Measurements from ENCODE around the gene NUP98.
"Not testable (repeated sequence)": the region's sequence is repeated elsewhere in the genome, so short reads cannot be mapped to it uniquely, and the experiment has no call there.

The NUP98 gene

DNA sequence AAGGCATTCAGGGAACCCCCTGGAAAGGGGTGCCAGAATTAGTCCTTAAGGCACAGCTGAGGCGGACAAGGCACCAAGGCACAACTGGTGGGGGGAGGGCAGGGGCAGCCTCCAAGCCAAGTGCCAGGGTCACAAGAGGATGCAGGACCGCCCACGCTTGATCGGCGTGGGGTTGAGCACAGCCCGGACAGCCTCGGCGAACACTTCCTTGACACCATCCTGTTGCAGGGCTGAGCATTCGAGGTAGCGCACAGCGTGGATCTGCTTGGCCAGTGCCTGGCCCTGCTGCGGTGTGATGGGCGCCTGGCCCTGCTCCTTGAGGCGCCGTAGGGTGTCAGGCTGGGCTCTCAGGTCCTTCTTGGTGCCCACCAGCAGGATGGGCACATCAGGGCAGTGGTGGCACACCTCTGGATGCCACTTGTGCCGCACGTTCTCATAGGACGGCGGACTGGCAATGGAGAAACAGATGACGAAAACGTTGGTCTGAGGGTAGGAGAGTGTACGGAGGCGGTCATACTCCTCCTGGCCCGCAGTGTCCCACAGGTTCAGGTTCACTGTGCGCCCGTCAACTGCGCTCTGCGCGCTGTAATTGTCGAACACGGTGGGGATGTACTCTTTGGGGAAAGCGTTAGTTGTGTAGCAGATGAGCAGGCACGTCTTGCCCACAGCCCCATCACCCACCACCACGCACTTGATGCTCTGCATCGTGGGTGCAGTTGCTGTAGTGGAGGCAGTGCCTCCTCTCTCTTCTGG lies 30.3 kb upstream of the NUP98 start:
- DNase-seq, result peak in 11 of 51 donors; percentile 24 to 59 (median 34)

DNA sequence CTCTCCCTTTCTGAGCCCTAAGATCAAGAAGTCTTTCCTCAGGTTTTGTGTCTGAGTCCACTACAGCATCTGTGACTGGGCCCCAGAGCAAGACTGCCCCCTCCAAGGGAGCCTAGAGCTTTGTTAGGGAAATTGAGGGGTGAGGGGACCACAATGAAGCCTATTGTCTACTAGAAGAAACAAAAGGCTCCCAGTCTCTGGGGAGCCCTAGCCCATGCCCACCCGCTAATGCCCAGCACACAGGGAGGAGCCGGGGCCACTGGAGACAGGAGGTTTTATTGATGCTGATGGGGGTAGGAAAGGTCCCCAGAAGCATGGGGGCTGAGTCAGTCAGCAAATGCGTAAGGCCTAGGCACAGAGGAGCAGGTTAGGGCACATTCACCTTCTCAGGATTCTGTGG lies 29.4 kb upstream of the NUP98 start:
- peak in 34 of 51 donors; percentile 24 to 90 (median 71) for DNase-seq

DNA sequence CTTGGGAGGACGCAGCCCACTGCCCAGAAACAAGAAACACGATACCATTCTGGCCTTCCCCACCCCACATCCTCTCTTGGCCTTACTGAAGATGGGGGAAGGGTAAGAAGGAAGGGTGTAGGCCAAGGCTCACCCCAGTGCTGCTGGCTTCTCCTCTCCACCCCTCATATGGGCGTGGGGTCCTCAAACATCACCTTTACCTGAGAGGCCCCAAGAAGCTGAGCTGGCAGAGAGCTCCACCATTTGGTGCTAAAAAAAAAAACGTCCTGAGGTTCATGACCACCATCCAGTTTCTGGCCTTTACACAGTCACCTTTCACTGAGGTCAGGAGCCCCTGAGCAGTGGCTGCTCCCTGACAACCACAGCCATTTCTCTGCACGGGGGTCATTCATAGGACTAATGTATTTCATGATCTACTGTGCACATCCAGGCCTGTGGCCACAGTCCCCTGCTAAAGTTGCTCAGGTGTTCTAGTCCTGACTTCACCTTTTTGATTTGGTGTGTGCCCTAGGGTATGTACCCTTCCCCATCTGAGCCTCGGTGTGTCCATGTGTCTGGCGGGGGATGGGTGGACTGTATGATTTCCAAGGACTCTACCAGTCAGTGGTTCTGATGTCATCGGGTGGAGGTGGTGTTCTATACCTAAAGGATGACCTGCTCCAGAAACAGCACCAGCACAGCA lies 28.3 kb upstream of the NUP98 start:
- DNase-seq, result peak in 1 of 51 donors; percentile 19

DNA sequence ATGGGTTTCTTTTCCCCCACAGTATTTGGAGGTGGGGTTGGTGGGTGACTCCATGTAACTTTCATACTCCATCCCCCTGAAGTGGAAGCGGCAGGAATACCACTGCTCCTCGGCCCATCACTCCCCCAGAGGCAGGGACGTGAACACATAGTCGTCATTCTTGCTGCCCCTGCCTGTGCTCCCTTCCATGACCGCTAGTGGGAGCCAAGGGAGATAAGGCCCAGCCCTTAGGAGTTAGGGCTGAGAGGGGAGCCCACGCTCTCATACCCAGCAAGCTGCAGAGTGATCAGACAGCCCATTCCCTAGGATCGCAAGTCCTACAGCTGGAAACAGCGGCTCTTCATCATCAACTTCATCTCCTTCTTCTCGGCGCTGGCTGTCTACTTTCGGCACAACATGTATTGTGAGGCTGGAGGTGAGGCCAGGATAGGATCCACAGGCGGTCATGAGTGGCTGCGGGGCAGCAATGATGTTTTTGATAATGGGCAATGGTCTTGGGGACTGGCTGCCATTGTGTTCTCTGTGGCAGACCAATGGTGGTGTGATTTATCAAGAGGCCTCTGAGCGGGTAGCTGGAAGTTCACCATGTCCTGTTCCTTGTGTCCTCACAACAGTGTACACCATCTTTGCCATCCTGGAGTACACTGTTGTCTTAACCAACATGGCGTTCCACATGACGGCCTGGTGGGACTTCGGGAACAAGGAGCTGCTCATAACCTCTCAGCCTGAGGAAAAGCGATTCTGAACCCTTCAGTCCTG lies 27.5 kb upstream of the NUP98 start:
- DNase-seq, result peak in 27 of 51 donors; percentile 8 to 77 (median 52)

DNA sequence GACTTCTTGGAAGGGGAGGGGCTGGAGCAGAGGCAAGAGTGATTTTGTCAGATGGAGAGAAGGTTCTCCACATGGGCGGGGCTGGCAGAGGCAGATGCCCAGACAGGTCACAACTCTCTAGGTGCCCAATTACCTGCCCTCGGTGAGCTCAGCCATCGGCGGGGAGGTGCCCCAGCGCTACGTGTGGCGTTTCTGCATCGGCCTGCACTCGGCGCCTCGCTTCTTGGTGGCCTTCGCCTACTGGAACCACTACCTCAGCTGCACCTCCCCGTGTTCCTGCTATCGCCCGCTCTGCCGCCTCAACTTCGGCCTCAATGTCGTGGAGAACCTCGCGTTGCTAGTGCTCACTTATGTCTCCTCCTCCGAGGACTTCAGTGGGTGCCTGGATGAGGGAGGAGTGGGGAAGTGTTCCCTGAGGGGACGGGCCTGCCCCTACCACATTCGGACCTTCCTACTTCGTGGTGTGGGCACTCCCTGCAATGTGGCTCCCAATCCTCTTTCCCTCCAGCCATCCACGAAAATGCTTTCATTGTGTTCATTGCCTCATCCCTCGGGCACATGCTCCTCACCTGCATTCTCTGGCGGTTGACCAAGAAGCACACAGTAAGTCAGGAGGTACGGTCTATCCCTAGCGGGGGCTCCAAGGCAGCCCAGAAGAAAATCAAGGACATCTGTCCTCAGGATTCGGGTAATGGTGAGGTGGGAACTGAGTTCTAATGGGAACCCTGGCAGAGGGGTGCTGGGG lies 26.6 kb upstream of the NUP98 start:
- no peak for DNase-seq

DNA sequence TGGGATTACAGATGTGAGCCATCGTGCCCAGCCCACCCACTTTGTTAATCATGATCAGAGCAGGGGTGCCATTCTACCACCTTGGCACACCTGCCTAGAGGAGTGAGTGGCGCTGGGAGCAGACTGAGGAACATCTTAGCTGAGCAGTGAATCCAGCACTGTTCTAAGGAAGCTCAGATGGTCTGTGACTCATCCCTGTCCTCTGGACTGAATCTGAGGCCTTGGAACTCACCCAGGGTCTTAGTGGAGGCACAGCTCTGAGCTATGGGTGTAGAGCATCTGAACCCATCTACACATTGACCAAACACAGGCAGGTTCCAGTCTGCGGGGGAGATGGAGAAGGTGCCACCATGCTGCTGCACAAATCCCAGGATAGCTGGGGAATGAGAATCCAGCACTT lies 25.9 kb upstream of the NUP98 start:
- DNase-seq, result no peak

DNA sequence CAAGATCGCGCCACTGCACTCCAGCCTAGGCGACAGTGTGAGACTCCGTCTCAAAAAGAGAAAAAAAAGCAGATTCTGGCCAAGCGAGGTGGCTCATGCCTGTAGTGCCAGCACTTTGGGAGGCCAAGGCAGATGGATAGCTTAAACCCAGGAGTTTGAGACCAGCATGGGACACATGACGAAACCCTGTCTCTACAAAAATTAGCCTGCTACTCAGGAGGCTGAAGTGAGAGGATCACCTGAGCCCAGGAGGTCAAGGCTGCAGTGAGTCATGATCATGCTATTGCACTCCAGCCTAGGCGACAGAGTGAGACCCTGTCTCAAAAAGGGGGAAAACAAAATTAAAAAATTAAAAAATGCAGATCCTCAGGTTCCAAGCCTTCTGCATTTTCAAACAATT lies 25.0 kb upstream of the NUP98 start:
- no peak for DNase-seq

DNA sequence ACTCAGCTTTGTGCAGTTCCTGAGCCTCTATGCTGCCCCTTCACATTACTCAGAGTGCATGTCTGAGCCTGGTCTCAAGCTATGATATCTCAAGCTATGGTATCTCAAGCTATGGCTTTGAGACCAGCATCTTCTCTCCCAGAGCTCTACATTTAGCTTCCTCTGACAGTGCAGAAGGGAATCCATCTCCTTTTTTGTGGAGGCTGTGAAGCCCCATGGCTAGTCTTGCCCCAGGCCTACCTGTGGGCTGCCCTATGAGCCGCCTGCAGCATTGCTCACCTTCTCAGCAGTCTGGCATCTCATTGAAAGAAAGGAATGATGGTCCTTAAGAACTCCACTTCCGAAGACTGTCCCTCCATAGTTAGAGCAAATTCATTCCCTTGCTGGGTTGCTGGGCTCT lies 23.6 kb upstream of the NUP98 start:
- DNase-seq, result no peak

DNA sequence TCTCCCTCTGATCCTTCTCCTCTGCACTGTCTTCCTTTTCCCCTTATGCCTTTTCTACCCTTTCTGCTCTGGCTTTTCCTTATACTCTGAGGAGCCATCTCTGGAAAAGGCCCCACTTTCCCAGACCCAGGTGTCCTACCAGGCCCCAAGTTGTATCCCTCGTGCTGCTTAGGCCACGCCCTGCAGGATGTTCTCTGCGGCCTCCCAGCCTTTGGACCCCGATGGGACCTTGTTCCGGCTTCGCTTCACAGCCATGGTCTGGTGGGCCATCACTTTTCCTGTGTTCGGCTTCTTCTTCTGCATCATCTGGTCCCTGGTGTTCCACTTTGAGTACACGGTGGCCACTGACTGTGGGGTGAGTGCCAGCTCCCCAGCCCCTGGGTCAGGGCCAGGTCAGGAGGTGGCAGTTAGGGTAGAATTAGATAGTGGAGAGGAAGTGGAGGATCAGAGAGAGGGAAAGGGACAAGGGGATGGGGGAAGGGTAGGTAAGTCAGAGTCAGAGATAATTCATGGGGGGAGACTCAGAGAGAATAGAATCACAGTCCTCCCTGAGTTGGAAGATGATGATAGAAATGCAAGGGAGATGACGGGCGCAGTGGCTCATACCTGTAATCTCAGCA lies 19.9 kb upstream of the NUP98 start:
- no peak for DNase-seq

DNA sequence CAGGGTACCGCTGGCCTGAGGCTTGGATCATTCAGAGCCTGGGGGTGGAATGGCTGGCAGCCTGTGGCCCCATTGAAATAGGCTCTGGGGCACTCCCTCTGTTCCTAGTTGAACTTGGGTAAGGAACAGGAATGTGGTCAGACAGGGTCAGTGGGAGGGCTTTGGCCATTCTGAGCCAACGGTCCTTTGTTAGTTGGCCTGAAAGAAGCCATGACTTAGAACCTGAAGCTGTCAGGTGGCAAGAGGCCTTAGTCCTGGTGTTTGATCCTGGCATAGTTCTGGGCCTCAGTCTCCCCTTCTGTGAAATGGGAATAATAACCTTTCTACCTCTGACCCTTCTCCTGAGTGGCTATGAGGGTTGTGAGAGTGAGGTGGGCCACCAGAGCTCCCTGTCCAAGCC lies 19.3 kb upstream of the NUP98 start:
- DNase-seq, result no peak

DNA sequence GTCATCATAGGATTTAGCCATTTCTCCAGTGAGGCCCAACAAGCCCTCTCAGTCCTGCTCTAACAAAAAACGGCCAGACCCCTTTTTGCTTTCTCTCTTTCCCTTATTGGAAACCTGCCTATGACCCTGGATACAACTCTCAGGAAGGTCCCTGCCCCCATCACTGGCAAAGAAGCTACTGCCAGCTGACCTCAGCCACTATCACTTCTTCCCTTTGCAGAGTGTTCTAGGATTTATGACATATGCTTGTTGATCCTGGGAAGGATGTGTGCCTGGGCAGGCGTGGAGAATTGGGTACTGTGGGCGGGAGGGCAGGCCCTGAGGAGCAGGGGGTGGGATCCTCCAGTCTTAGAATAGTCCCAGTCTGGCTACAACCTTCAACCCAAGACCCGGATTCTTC lies 18.5 kb upstream of the NUP98 start:
- DNase-seq, result no peak

DNA sequence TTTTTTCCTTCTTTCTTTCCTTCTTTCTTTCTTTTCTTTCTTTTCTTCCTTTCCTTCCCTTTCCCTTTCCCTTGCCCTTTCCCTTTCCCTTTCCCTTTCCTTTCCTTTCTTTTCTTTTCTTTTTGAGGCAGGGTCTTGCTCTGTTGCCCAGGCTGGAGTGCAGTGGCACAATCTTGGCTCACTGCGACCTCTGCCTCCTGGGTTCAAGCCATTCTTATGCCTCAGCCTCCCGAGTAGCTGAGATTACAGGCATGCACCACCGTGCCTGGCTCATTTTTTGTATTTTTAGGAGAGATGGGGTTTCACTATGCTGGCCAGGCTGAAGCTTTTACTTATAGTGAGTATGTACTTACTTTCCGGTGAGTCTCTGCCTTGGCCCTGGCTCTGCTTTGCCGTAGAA lies 17.5 kb upstream of the NUP98 start:
- DNase-seq, result not testable (repeated sequence)

DNA sequence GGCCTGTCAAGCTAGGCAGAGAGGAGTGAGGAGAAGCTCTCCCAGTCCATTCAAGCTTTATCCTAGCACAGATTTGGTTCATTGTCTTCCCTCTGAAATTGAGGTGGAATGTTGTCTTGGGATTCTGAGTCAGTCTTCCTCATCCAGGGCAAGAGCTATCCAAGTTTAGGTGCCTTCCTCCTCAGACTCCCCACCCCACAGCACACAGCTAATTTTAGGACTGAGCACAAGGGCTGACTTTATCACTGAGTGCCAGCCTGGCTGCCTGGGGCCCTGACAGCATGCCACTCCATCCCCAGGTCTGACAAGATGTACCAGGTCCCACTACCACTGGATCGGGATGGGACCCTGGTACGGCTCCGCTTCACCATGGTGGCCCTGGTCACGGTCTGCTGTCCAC lies 13.6 kb upstream of the NUP98 start:
- DNase-seq, result no peak

DNA sequence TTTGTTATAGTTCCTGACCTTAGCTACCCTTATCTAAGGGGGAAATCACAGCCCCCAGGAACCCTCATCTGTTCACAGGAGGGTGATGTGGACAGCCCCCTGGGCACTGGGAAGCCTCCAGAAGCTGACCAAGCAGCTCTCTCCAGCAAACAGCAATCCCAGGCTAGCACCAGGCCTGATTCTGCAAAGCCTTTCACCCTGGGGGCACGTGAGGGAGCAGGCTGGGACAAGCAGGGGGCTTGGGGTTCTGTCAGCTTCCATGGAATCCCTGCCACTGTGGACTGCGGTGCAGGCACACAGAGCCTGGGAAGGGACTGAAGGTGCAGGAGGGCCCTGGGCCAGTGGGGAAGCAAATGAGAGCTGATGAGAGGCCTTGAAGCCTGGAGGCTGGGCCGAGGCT lies 13.1 kb upstream of the NUP98 start:
- no peak for DNase-seq

DNA sequence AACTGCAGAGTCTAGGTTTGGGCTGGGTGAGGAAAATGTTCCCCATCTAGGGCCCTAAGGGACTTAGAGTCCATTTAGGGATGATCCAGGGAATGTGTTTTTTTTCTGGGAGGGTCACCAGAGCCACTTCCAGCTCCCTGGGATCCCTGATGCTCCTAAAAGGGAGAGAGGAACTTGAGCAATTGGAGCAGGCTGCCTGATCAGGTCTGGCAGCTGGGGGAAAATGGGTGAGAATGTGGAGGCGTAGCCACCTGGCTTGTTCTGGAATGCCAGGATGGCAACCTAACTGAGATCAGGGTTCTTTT lies 12.2 kb upstream of the NUP98 start:
- no peak for DNase-seq

DNA sequence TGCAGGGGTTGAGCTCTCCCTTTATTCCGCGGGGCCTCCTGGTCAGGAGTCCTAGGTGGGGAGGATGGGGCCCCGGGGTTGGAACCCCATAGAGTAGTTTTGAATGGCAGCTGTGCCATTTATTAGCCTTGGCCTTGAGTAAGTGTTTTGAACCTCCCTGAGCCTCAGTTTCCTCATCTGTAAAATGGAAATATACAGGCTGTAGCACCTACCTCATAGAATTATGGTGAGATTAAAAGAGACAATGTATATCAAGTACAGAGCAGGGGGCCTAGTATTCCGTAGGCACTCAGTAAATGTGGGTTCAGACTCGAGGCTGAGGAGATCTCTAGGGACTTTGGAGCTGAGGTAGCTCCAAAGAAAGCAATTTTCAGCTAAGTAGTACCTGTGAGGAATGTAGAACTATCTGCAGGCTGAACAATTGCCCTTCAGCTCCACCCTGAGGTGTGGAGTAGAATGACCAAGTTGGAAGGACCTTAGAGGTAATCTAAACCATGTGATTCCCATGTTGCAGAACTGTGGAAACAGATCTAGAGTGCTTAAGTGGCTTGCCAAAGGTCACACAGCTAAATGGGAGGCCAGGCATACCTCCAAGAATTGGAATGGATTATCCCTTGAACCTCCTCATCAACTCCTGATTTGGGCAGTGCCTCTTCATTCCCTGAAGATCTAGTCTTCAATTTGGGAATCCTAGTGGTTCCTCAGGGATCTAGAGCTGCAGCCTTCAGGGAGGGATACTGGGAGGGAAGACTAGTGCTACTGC lies 11.7 kb upstream of the NUP98 start:
- DNase-seq, result no peak

DNA sequence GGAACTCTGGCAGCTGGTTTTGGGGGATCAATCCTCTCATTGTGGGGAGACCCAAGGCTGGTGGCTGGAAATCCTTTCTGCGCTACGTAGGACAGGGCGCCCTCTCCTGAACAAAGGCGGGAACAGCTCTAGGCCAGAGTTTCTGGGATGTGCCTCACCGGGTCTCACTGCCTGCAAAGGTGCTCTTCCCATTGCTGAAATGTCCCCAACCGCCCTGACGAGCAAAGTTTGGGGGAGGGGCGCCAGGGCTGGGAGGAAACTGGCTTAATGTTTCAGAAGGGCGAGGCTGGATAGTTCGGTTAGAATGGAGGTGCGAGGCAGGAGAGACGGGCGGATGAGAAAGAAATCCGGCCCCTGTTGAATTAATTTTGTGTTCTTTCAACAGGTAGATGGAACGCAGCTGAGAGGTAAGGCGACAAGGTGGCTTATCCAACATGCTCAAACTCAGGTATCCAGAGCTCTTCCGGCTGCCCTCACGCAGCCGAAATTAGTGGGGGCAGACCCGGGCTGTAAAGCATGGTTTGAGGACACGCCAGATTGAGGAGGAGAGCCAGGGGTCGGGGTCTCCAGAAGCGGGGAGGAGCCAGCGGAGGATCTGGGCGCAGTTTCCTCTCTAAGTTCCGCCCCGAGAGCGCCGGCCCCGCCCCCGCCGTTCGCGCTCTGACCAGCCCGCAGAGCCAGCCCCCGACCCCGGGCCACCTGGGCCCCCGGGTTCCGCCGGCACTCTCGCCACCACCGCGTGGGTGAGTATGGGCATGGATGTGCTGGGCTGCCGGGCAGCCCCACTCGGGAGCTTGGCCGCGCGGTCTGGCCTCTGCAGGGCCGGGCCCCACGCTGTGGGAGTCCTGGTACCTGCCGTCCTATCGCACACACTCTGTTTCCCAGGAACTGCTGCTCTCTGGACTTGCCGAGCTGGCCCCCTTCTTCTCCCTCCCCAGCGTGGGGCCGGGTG lies 10.8 kb upstream of the NUP98 start, which contains the start of gene PGAP2:
PGAP2 (plus strand) TSS at position 652 of the 952 bp plus-strand sequence. CDS start 2,700 bp downstream, outside the sequence.
- DNase-seq, result peak in 29 of 51 donors; percentile 10 to 62 (median 36)

DNA sequence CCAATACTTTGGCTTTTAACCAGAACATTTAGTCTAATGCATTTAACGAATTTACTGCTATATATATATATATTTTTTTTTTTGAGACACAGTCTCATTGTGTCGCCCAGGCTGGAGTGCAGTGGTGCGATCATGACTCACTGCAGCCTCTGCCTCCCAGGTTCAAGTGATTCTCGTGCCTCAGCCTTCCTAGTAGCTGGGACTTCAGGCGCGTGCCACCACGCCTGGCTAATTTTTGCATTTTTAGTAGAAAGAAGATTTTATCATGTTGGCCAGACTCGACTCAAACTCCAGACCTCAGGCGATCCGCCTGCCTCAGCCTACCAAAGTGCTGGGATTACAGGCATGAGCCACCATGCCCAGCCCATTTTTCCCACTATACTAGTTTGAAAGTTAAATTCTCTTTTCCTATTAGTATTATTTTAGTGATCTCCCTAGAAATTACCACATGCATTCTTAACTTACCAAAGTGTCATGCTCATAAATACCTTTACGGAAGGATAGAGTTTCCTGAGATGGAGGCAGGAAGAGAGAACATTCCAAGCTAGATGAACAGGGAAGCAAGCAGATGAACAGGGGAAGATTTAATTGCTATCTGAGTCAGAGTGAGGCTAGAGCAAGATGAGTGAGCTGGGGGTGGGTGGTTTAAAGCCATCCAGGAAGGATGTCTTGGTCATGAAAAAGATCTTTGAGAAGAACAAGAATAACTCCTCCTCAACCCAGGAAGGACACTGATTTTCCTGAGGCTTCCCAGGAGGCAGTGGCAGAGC lies 6.6 kb upstream of the NUP98 start:
- DNase-seq, result no peak
